HG02852 (cell line): ENCODE data around the gene CDC25C.
"Not testable (repeated sequence)": the region's sequence is repeated elsewhere in the genome, so short reads cannot be mapped to it uniquely, and the experiment has no call there.

Experiments used
- ATAC-seq: cut with Tn5 transposase; IDR thresholded peaks from one replicate; pipeline ENCODE4 v1.9.1; 2021; ENCODE audit warnings: mild to moderate bottlenecking, moderate library complexity; ENCODE audit not compliant: unreplicated experiment

The CDC25C gene

GRCh38 chr5:138280915-138281314 is 50.7 kb downstream of the CDC25C start:
- ATAC-seq: no peak

- ATAC-seq: no peak
These were observed 55.1 kb downstream of the CDC25C start for GRCh38 chr5:138276402-138277054.

GRCh38 chr5:138275895-138276294 is 55.7 kb downstream of the CDC25C start:
- ATAC-seq: no peak

GRCh38 chr5:138275379-138275782 is 56.2 kb downstream of the CDC25C start:
- ATAC-seq: no peak

GRCh38 chr5:138274189-138274853 is 57.3 kb downstream of the CDC25C start, which contains the start of gene GFRA3:
GFRA3 (minus strand) TSS chr5:138274621; CDS start chr5:138274424, 197 bp downstream.
- ATAC-seq: no peak

- ATAC-seq: no peak
These were observed 57.8 kb downstream of the CDC25C start for GRCh38 chr5:138273834-138274188.

GRCh38 chr5:138272681-138273080 is 58.9 kb downstream of the CDC25C start:
- no peak for ATAC-seq

GRCh38 chr5:138271281-138271680 is 60.3 kb downstream of the CDC25C start:
- no peak for ATAC-seq

GRCh38 chr5:138264183-138264582 is 67.4 kb downstream of the CDC25C start:
- no peak for ATAC-seq

- ATAC-seq: no peak
These were observed 68.0 kb downstream of the CDC25C start for GRCh38 chr5:138263581-138263980.

- no peak for ATAC-seq
These were observed 72.8 kb downstream of the CDC25C start for GRCh38 chr5:138258704-138259292.

- ATAC-seq: no peak
These were observed 74.0 kb downstream of the CDC25C start for GRCh38 chr5:138257583-138257982.

GRCh38 chr5:138252944-138253343 is 78.7 kb downstream of the CDC25C start:
- no peak for ATAC-seq

- ATAC-seq: not testable (repeated sequence)
These were observed 83.8 kb downstream of the CDC25C start for GRCh38 chr5:138247800-138248199.

GRCh38 chr5:138246822-138247221 is 84.8 kb downstream of the CDC25C start:
- no peak for ATAC-seq

- ATAC-seq: no peak
These were observed 85.3 kb downstream of the CDC25C start for GRCh38 chr5:138246334-138246733.

- no peak for ATAC-seq
These were observed 85.9 kb downstream of the CDC25C start for GRCh38 chr5:138245717-138246116.

GRCh38 chr5:138243794-138244193 is 87.8 kb downstream of the CDC25C start:
- ATAC-seq: no peak

GRCh38 chr5:138241688-138242571 is 89.7 kb downstream of the CDC25C start:
- ATAC-seq: no peak

GRCh38 chr5:138240650-138241385 is 90.8 kb downstream of the CDC25C start:
- ATAC-seq: no peak

- no peak for ATAC-seq
These were observed 93.6 kb downstream of the CDC25C start for GRCh38 chr5:138238034-138238433.
